HG03025 (cell line): Measurements from ENCODE around the gene ZFYVE16.
"Not testable (repeated sequence)": the region's sequence is repeated elsewhere in the genome, so short reads cannot be mapped to it uniquely, and the experiment has no call there.

Source experiments
- ATAC-seq: cut with Tn5 transposase; IDR thresholded peaks from one replicate; pipeline ENCODE4 v1.9.1; 2021; ENCODE audit warnings: mild to moderate bottlenecking, moderate library complexity; ENCODE audit not compliant: unreplicated experiment, low FRiP score

Gene ZFYVE16

GRCh38 chr5:80407735-80408483 is at the start of gene ZFYVE16:
ZFYVE16 (plus strand) TSS chr5:80408064; CDS start chr5:80434148, 26,084 bp downstream.
- ATAC-seq, result peak; percentile 91

DNA sequence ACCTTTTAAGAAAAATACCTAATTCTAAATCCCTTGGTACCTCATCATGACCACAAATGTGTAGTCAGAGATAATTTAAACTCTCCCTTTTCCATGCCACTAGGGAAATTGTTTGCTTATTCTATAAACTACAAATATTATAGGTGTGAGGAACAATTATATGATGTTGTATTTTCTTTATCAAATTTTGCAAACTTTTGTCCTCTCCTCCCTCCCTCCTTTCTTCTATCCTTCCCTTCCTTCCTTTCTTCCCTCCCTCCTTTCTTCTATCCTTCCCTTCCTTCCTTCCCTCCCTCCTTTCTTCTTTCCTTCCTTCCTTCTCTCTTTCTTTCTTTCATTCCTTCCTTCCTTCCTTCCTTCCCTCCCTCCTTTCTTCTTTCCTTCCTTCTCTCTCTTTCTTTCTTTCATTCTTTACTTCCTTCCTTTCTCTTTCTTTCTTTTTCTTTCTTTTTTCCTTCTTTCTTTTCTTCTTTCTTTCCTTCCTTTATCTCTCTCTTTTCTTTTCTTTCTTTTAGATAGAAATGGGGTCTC is 46.9 kb upstream of the ZFYVE16 start:
- no peak for ATAC-seq

DNA sequence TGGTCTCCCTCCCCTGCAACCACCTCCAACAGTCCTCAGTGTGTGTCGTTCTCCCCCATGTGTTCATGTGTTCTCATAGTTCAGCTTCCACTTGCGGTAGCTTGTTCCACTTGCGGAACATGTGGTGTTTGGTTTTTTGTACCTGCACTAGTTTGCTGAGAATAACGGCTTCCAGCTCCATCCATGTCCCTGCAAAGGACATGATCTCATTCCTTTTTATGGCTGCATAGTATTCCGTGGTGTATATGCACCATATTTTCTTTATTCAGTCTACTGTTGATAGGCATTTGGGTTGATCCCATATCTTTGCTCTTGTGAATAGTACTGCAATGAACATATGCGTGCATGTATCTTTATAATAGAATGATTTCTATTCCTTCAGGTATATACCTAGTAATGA is 43.0 kb upstream of the ZFYVE16 start:
- ATAC-seq, result no peak

DNA sequence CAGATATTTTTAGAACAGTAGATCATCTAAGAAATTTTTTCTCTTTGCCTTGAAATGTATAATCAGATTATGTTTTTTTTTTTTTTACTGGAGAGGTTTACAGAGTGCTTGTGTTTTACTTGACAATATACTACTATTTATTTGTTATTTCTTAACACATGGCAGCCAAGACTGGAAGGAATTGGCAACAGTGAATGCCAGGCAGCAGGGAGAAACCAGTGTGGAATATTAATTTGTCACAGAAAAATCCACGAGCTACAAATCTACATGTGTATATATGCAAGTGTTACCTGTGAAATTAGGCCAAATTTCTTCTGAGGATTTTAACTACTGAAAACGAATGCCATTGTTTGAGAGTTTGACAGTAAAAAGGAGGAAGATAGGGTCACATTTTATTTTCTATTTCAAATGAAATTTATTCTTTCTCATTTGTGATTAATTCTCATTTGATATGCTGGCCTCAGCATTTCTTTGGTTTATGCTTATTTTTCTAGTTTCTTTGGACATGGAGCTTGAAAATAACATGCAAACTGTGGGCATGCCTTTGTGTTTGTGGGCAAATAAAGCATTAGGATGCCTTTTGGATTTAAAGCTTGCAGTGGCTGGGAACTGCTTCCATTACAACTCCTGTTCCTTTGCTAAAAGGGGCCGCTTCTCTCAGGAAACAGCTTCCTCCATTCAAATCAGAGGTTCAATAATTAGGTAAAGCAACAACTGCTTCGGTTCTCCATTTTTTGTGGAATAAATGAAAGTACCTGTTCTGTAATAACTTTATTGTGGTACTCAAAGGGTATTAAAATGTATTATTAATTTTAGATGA is 39.0 kb upstream of the ZFYVE16 start:
- no peak for ATAC-seq

- no peak for ATAC-seq
These were observed 38.3 kb upstream of the ZFYVE16 start for GRCh38 chr5:80369521-80369920.

DNA sequence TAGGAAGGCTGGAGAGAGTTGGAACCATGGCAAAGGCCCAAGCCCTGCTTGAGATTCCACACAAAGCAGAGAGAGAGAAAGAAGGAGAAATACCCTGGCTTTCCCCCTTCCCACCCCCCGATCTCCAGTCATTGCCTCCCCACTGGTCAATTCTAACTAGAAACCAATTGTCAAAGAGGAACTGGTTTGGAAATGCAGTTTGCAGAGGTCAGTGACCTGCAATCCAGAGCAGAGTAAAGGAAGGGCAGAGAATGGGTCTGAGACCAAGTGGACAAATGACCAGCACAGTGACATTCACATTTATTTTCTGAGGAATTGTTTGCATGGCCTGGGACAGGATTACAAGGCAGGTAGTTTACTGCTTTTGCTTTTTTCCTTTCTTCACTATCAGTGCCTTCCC is 37.5 kb upstream of the ZFYVE16 start:
- ATAC-seq, result no peak

DNA sequence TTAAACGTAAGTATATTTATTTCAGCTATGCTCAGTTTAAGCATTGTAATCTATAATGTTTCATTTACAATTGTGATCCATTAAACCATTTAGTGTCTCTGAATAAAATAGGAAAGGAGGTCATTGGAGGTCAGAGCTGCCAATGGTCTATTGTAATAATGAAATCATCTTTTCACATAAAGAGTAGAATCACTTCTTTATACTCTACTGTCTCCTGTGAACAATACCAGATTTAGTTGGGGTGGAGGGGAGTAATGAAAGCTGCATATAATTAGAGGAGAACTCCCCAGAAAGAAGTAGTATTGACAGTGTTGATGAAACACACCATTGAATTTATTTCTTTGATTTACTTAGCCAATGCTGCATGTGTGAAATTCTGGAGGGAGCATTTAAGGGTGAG is 35.1 kb upstream of the ZFYVE16 start:
- ATAC-seq, result no peak

GRCh38 chr5:80374188-80374587 is 33.7 kb upstream of the ZFYVE16 start:
- no peak for ATAC-seq

GRCh38 chr5:80376557-80376956 is 31.3 kb upstream of the ZFYVE16 start:
- no peak for ATAC-seq

DNA sequence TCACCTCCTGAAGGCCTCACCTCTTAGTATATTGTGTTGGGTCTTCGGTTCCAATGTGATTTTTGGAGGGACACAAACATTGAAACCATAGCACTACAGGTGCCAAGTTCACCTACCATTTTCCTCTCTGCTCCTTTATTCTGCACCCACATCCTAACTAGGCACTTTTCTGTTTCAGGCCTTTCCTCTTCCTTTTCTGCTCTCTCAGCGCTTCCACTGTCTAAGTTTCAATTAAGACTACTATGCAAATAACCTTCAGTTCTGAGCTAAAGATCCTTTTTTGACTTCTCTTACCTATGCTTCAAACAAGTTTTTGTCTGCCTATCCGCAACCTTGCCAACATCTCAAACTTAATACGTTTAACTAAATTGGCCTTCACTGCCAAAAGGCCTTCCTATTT is 25.4 kb upstream of the ZFYVE16 start:
- no peak for ATAC-seq

DNA sequence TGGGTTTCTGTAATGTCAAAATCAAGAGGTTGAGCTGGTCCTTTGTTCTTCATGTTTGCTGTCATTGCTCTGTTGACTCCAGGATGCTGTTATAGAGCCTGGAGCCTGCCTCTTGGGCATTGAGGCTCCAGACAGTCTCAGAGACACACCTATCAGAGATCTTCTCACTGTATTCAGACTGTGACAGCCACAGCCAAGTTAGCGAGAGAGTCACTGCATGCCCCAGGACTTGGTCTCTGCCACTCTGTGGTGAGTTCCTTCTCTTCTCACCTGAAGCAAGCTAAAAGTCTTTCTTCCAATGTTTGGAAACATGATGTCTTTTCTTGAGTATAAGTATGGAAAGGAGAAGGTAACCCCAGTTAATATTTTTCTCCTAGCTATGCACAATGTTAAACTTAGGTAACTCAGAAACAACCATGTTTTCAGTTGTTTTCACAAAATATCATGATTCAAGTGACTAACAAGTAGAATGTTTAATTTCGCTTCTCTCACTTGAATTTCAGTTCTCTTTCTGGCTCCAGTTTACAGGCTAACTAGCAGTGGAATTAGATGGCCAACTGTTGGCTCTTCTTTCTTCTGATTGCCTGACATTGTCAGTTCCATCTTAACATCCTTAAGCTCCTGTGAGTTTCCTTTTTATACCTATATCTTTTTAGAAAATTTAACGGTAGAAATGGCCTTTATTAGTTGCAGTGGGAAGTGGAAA is 20.6 kb upstream of the ZFYVE16 start:
- ATAC-seq, result no peak

GRCh38 chr5:80389580-80389979 is 18.3 kb upstream of the ZFYVE16 start:
- no peak for ATAC-seq

GRCh38 chr5:80390413-80390812 is 17.5 kb upstream of the ZFYVE16 start:
- ATAC-seq, result not testable (repeated sequence)

DNA sequence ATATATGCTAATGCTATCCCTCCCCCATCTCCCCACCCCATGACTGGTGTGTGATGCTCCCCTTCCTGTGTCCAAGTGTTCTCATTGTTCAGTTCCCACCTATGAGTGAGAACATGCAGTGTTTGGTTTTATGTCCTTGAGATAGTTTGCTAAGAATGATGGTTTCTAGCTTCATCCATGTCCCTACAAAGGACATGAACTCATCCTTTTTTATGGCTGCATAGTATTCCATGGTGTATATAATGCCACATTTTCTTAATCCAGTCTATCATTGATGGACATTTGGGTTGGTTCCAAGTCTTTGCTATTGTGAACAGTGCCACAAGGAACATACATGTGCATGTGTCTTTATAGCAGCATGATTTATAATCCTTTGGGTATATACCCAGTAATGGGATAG is 16.6 kb upstream of the ZFYVE16 start:
- not testable (repeated sequence) for ATAC-seq

DNA sequence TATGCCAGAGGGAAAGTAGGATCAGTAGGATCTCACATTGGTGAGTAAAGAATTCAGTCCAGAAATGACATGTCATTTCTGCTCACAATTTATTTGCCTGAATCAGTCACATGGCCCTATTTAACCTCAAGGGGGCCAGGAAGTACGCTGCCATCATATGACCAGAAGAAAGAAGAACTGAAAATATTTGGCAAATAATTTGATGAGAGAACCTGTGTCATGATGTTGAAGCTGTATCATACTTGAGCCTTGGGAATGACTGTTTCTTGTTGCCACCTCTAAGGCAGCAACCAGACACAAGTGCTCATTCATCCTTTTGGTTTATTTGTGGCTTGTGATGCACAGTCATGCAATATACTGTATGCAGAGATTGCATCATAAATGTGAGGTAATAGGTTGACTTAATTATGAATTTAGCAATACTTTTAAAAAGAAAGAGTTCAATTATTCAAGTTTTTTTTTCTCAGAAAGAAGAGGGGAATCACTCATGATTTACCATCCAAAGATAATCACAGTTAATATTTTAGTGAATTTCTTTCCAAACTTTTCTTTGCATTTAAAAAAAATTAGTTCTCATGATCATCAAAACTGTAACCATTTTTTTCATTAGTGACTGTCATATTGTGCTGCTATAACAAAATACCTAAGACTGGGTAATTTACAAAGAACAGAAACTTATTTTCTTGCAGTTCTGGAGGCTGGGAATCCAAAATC is 8.2 kb upstream of the ZFYVE16 start:
- ATAC-seq, result peak; percentile 55

DNA sequence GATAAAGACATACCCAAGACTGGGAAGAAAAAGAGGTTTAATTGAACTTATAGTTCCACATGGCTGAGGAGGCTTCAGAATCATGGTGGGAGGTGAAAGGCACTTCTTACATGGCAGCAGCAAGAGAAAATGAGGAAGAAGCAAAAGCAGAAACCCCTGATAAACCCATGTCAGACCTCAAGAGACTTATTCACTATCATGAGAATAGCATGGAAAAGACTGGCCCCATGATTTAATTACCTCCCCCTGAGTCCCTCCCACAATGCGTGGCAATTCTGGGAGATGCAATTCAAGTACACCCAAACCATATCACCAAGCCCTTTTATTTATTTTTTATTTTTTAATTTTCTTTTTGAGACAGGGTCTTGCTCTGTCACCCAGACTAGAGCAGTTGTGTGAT is 7.5 kb upstream of the ZFYVE16 start:
- not testable (repeated sequence) for ATAC-seq

GRCh38 chr5:80403782-80404181 is 4.1 kb upstream of the ZFYVE16 start:
- ATAC-seq, result no peak

- peak; percentile 47 for ATAC-seq
These were observed 707 bp upstream of the ZFYVE16 start for GRCh38 chr5:80406980-80407734.

- no peak for ATAC-seq
These were observed 861 bp downstream of the ZFYVE16 start for GRCh38 chr5:80408484-80409366.
